Keratinocyte (primary cell): ENCODE results near the gene STK4. TPM values are rescaled to one million over a fixed set of nuclear protein-coding genes. Genes with fewer than 3 reads are reported as not detected.
A peak's percentile ranks its signal among the peaks of the same experiment; 100 is the strongest.
"Not testable (repeated sequence)": the region's sequence is repeated elsewhere in the genome, so short reads cannot be mapped to it uniquely, and the experiment has no call there.

ENCODE experiments used
- DNase-seq: peaks from one replicate; pipeline ENCODE4 v3.0.0-alpha.2; 2011; ENCODE audit warnings: low read depth, missing footprints, low spot score
- FAIRE-seq: peaks from 2 replicates; lab custom pipeline; 2011; peaks lifted over from hg19 to GRCh38; lab: Jason Lieb, UNC
- H2AFZ ChIP-seq: 2 replicates; pipeline ENCODE4 v1.6.0; 2012; ENCODE audit warnings: low read length, control low read depth, inconsistent platforms; ENCODE audit not compliant: control insufficient read depth
- H3K27ac ChIP-seq: 2 replicates; pipeline ENCODE4 v1.5.1; 2011; ENCODE audit warnings: low read length; ENCODE audit not compliant: control insufficient read depth, insufficient read depth
- H3K27me3 ChIP-seq: 3 replicates; pipeline ENCODE4 v1.6.0; 2011; ENCODE audit warnings: low read length; ENCODE audit not compliant: control insufficient read depth, insufficient read depth; ENCODE audit errors: extremely low read depth
- H3K36me3 ChIP-seq, 2 experiments: 2 replicates in 1 of 2; 3 replicates in 1 of 2; pipeline ENCODE4 v1.5.1; 2011; ENCODE audit warnings: low read length in 2 of 2, mild to moderate bottlenecking in 1 of 2; ENCODE audit not compliant: control insufficient read depth in 2 of 2, insufficient read depth in 2 of 2; ENCODE audit errors: extremely low read depth in 1 of 2
- H3K4me1 ChIP-seq: 3 replicates; pipeline ENCODE4 v1.5.1; 2011; ENCODE audit warnings: low read length; ENCODE audit not compliant: control insufficient read depth, insufficient read depth; ENCODE audit errors: extremely low read depth
- H3K4me2 ChIP-seq: 3 replicates; pipeline ENCODE4 v1.6.0; 2011; ENCODE audit warnings: low read depth, low read length; ENCODE audit not compliant: control insufficient read depth, insufficient read depth; ENCODE audit errors: extremely low read depth
- H3K4me3 ChIP-seq, 3 experiments: fragments of 200-600 bp in 1 of 3; sonication (generic) in 1 of 3; 2 replicates in 2 of 3; 3 replicates in 1 of 3; pipeline ENCODE4 v1.5.1; 2011 to 2016; ENCODE audit warnings: low read length in 3 of 3, mild to moderate bottlenecking in 3 of 3, control low read depth in 2 of 3, inconsistent platforms in 1 of 3, low read depth in 1 of 3, mixed read lengths in 1 of 3, mixed run types in 1 of 3, moderate library complexity in 1 of 3; ENCODE audit not compliant: control insufficient read depth in 2 of 3, insufficient read depth in 2 of 3; ENCODE audit errors: extremely low read depth in 1 of 3
- H3K79me2 ChIP-seq: 2 replicates; pipeline ENCODE4 v1.6.0; 2012; ENCODE audit warnings: low read length; ENCODE audit not compliant: control insufficient read depth, insufficient read depth
- H3K9ac ChIP-seq: 3 replicates; pipeline ENCODE4 v1.6.0; 2011; ENCODE audit warnings: low read length; ENCODE audit not compliant: control insufficient read depth, insufficient read depth; ENCODE audit errors: extremely low read depth
- H3K9me1 ChIP-seq: 3 replicates; pipeline ENCODE4 v1.6.0; 2011; ENCODE audit warnings: low read length; ENCODE audit not compliant: control insufficient read depth, insufficient read depth; ENCODE audit errors: extremely low read depth
- H3K9me3 ChIP-seq: 2 replicates; pipeline ENCODE4 v1.5.1; 2012; ENCODE audit warnings: low read depth, low read length; ENCODE audit not compliant: control insufficient read depth
- H4K20me1 ChIP-seq: 3 replicates; pipeline ENCODE4 v1.6.0; 2011; ENCODE audit warnings: low read length; ENCODE audit not compliant: control insufficient read depth, insufficient read depth; ENCODE audit errors: extremely low read depth
- EZH2 ChIP-seq: IDR thresholded peaks from one replicate; pipeline ENCODE4 v1.6.1; 2012; ENCODE audit warnings: inconsistent platforms, mild to moderate bottlenecking, low read length, moderate library complexity
- dilution Hi-C: fragments of 300-500 bp; cut with MboI; formaldehyde crosslinking; loops from one replicate; pipeline ENCODE4 v1.7.0; 2020; ENCODE audit warnings: low sequenced_read_pairs; ENCODE audit not compliant: extremely low pct_ligation_motif_present
- polyA plus RNA-seq, 5 experiments: library from polyadenylated mRNA; depleted of rRNA in 3 of 5; stranded (reverse) in 3 of 5; stranded (forward) in 1 of 5; unstranded in 1 of 5; fragments of >200 nt; gene quantifications; 1 replicate in 1 of 5; 2 replicates in 3 of 5; 3 replicates in 1 of 5; pipeline versions ENCODE4 v1.2.1 to v1.2.3, GENCODE V29; 2011 to 2012; ENCODE audit warnings: missing spikeins in 2 of 5, low read depth in 1 of 5, low replicate concordance in 1 of 5
- TF ChIP-seq, protein P1 (sequence below), 3 experiments: IDR thresholded peaks in 1 of 3; conservative IDR thresholded peaks in 1 of 3; optimal IDR thresholded peaks in 1 of 3; 2 replicates in 2 of 3; 3 replicates in 1 of 3; pipeline versions ENCODE3 to v1.5.1; 2011; ENCODE audit warnings: low read length in 3 of 3, mild to moderate bottlenecking in 3 of 3, moderate library complexity in 2 of 3, control low read depth in 1 of 3, inconsistent platforms in 1 of 3; ENCODE audit not compliant: insufficient read depth in 2 of 3; ENCODE audit errors: extremely low read depth in 1 of 3

The STK4 gene
- polyA plus RNA-seq, 1 donor (not counting 4 experiments of a cell fraction or from before 2014, with no cell fraction given): 30.5 TPM

DNA sequence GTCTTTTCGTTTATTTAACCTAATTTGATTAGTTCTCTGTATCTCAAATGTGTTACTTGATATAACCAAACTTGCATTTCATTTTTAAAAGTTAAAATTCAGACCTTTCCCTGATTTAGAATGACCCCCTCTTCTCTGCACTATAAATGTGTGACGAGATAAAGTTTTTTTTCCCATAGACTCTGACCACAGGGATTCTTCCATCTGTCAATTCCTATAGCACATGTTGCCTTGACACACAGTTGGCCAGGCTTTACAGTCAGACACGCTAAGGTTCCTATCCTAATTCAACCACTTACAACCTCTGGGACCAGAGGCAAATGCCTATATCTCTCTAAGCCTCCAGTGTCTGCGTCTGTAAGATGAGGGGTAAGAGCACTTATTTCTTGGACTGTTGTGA, 94.0 kb downstream of the STK4 start:
- Histone ChIP-seq H3K27ac (peak overlapping the region; percentile 85), H3K9ac (no peak overlapping the region), H3K79me2 (peaks cover 11% of the 10 kb centered on the region), H3K9me3 (no peaks in the 10 kb centered on the region), H3K4me1 (peaks cover 38% of the 10 kb centered on the region), H3K9me1 (no peaks in the 10 kb centered on the region), H3K4me3 (no peak overlapping the region), H3K27me3 (no peaks in the 10 kb centered on the region), H3K36me3 (peaks cover 1 to 7% of the 10 kb centered on the region in 2 experiments), H4K20me1 (no peaks in the 10 kb centered on the region), H2AFZ (no peak overlapping the region), H3K4me2 (no peak overlapping the region)
- TF ChIP-seq, protein P1, sequence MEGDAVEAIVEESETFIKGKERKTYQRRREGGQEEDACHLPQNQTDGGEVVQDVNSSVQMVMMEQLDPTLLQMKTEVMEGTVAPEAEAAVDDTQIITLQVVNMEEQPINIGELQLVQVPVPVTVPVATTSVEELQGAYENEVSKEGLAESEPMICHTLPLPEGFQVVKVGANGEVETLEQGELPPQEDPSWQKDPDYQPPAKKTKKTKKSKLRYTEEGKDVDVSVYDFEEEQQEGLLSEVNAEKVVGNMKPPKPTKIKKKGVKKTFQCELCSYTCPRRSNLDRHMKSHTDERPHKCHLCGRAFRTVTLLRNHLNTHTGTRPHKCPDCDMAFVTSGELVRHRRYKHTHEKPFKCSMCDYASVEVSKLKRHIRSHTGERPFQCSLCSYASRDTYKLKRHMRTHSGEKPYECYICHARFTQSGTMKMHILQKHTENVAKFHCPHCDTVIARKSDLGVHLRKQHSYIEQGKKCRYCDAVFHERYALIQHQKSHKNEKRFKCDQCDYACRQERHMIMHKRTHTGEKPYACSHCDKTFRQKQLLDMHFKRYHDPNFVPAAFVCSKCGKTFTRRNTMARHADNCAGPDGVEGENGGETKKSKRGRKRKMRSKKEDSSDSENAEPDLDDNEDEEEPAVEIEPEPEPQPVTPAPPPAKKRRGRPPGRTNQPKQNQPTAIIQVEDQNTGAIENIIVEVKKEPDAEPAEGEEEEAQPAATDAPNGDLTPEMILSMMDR (optimal IDR thresholded peaks at IDR 0.05 in 1 of 3, IDR thresholded peaks at IDR 0.05 in 1 of 3, conservative IDR thresholded peaks at IDR 0.05 in 1 of 3; ENCODE audit: extremely low read depth in 1 of 3, insufficient read depth in 2 of 3, low read length in 3 of 3): no peak
- DNase-seq (no peak), FAIRE-seq (no peak)
- dilution Hi-C loops: no loop called here

DNA sequence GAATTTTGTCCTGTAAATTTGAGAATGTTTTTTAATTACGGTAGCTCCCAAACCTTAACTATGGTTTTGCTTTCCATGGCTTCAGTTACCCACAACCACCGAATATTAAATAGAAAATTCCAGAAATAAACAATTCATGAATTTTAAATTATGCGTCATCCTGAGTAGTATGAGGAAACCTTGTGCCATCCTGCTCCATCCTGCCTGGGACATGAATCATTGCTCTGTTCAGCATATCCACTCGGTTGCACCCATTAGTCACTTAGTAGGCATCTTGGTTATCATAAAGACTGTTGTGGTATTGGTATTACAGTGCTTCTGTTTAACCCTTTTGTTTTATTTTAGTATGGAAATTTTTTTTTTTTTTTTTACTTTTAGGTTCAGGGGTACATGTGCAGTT, 94.9 kb downstream of the STK4 start:
- TF ChIP-seq EZH2: no peak
- TF ChIP-seq, protein P1 (optimal IDR thresholded peaks at IDR 0.05 in 1 of 3, IDR thresholded peaks at IDR 0.05 in 1 of 3, conservative IDR thresholded peaks at IDR 0.05 in 1 of 3; ENCODE audit: extremely low read depth in 1 of 3, insufficient read depth in 2 of 3, low read length in 3 of 3): no peak
- Histone ChIP-seq H3K4me3 (no peak overlapping the region), H3K9me1 (no peaks in the 10 kb centered on the region), H3K79me2 (peaks cover 12% of the 10 kb centered on the region), H2AFZ (no peak overlapping the region), H3K4me2 (peak overlapping the region; percentile 73), H3K36me3 (peaks cover 1 to 7% of the 10 kb centered on the region in 2 experiments), H4K20me1 (no peaks in the 10 kb centered on the region), H3K9me3 (no peaks in the 10 kb centered on the region), H3K27me3 (no peaks in the 10 kb centered on the region), H3K4me1 (peaks cover 38% of the 10 kb centered on the region), H3K9ac (peak overlapping the region; percentile 57), H3K27ac (peak overlapping the region; percentile 90)
- DNase-seq (peak; percentile 85), FAIRE-seq (peak; percentile 80)
- dilution Hi-C loops: no loop called here

DNA sequence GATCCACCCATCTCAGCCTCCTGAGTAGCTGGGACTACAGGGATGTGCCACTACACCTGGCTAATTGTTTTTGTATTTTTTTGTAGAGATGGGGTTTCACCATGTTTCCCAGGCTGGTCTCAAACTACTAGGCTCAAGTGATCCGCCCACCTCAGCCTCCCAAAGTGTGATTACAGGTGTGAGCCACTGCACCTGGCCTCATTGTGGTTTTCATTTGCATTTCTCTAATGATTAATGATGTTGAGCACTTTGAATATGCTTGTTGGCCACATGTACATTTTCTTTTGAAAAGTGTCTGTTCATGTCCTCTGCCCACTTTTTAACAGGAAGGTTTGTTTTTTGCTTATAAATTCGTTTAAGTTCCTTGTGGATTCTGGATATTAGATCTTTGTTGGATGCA, 96.8 kb downstream of the STK4 start:
- dilution Hi-C loops, H3K4me2 ChIP-seq, H4K20me1 ChIP-seq, DNase-seq, H3K9me1 ChIP-seq, H2AFZ ChIP-seq, H3K9me3 ChIP-seq, H3K27me3 ChIP-seq, H3K9ac ChIP-seq, H3K36me3 ChIP-seq, H3K4me3 ChIP-seq: not testable (repeated sequence)
- FAIRE-seq: peak; percentile 46
- peaks cover 12% of the 10 kb centered on the region for H3K79me2 ChIP-seq
- peaks cover 53% of the 10 kb centered on the region for H3K4me1 ChIP-seq
- H3K27ac ChIP-seq: peak overlapping the region; percentile 28
